BE2C (cell line): ENCODE results near the gene MECP2. TPM values are rescaled to one million over a fixed set of nuclear protein-coding genes. Genes with fewer than 3 reads are reported as not detected.
"Not testable (repeated sequence)": the region's sequence is repeated elsewhere in the genome, so short reads cannot be mapped to it uniquely, and the experiment has no call there.

ENCODE experiments used
- DNase-seq: peaks from one replicate; pipeline ENCODE4 v3.0.0-alpha.2; 2020
- H3K27me3 ChIP-seq: fragments of 250-450 bp; sonication (Bioruptor Pico); 2 replicates; pipeline ENCODE4 v1.5.1; 2020; ENCODE audit warnings: mild to moderate bottlenecking
- H3K36me3 ChIP-seq: fragments of 250-450 bp; sonication (Bioruptor Pico); 2 replicates; pipeline ENCODE4 v1.5.1; 2020; ENCODE audit warnings: mild to moderate bottlenecking
- H3K4me1 ChIP-seq: fragments of 250-450 bp; sonication (Bioruptor Pico); 2 replicates; pipeline ENCODE4 v1.5.1; 2020
- H3K4me3 ChIP-seq: 2 replicates; pipeline ENCODE4 v1.5.1; 2011; ENCODE audit warnings: low read depth, low read length
- H3K9me3 ChIP-seq: fragments of 250-450 bp; sonication (Bioruptor Pico); 2 replicates; pipeline ENCODE4 v1.5.1; 2020
- CTCF ChIP-seq: IDR thresholded peaks from 2 replicates; pipeline ENCODE4 v1.5.1; 2012; ENCODE audit warnings: mild to moderate bottlenecking, low read depth, low read length
- polyA plus RNA-seq: library from polyadenylated mRNA; unstranded; fragments of >200 nt; gene quantifications from one replicate; pipeline ENCODE4 v1.2.1, GENCODE V29; 2012; ENCODE audit warnings: low read depth, missing spikeins; ENCODE audit not compliant: insufficient read length, insufficient read depth

The MECP2 gene
- polyA plus RNA-seq, result 46.6 TPM

DNA sequence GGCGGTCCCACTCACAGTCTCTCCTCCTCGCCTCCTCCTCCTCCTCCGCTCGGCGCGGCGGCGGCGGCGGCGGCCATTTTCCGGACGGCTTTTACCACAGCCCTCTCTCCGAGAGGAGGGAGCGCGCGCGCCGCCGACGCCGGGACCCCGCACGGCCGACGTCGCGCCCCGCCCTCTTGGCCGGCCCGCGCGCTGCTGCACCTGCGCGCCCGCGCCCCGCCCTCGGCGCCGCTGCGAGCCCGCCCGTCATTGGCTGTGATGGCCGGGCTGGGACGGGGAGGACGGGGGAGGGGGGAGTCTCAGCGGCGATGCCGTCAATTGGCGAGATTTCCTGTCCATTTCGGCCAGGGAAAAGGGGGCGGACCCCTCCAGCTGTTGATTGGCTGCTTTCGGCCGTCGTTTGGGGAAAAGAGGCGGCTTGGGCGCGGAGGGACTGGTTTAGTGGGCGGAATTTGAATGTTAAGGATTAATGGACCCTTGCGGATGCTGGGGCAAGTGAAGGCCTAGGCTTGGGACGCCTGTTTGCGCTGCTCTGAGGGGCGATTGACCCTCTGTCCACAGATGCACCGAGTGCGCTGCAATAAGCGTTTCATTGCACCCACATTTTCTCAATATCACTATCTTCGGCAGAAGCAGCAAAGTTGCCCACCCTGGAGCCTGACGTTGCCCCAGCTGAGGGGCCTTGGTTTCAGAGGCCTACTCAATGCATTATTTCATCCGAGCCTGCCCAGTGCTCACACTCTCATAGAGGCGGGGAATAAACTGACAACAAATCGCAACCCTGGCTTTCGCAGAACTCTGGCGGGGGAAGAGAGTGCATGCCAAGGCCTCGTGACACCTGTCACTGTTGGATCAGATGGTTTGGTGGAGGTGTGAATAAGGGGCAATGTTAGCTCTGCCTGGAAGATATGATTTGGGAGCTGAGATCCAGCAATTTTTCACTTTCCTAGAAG lies at the start of gene MECP2:
MECP2 (minus strand) TSS at position 129 of the 953 bp plus-strand sequence.
- H3K4me3 ChIP-seq, result peak within 1 kb of the TSS; percentile 68
- TF ChIP-seq CTCF, result no peak
- DNase-seq, result peak; percentile 91
- no peaks in the 10 kb centered on the region for H3K4me1 ChIP-seq
- H3K36me3 ChIP-seq, result no peaks in the 10 kb centered on the region
- H3K27me3 ChIP-seq, result no peaks in the 10 kb centered on the region
- no peaks in the 10 kb centered on the region for H3K9me3 ChIP-seq

DNA sequence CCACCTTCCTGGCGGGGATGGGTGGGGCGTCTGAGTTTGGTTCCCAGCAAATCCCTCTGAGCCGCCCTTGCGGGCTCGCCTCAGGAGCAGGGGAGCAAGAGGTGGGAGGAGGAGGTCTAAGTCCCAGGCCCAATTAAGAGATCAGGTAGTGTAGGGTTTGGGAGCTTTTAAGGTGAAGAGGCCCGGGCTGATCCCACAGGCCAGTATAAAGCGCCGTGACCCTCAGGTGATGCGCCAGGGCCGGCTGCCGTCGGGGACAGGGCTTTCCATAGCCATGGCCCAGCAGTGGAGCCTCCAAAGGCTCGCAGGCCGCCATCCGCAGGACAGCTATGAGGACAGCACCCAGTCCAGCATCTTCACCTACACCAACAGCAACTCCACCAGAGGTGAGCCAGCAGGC lies 46.5 kb upstream of the MECP2 start, which contains the start of gene OPN1LW:
OPN1LW (plus strand) TSS at position 234 of the 400 bp plus-strand sequence; CDS start at position 275, 41 bp downstream.
- not testable (repeated sequence) for H3K36me3 ChIP-seq, DNase-seq, H3K9me3 ChIP-seq, H3K4me3 ChIP-seq, H3K27me3 ChIP-seq, H3K4me1 ChIP-seq

DNA sequence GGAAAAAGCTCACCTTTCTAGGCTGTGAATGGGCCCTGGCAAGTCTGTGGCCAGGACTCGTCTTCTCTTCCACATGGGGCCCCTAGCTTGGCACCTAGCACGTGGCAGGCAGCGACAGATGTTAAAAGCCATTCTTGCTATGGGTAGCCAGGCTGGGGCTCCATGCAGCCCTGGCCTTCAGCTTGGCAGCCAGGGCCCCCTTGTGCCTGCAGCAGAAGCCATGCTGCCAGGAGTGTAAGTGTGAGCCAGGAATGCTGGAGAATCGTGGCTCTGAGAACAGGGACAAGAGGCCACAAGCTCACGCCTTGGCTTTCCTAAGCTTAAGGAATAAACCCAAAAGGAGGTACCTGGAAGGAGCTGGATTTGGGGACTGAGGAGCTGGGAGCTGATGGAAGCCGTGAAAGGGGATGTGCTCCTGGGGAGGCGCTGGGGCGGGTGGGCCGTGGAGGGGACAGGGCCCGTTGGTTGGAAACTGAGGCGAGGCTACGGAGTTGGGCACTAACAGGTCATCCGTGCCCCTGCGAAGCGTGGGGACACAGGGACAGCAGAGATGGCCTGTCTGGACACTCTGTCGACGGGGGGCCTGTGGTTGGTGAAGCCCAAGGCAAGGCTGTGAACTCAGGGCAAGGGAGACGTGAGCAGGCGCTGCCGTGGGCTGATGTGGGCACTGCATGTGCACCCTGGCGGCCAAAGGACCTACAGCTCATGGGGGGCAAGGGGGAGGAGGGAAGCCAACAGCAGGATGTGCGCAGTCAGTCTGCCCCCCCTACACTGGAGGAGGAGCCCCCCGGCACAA lies 45.6 kb upstream of the MECP2 start:
- no peaks in the 10 kb centered on the region for H3K27me3 ChIP-seq
- no peak for TF ChIP-seq CTCF
- H3K9me3 ChIP-seq, result no peaks in the 10 kb centered on the region
- no peak overlapping the region for H3K4me3 ChIP-seq
- DNase-seq, result no peak
- H3K36me3 ChIP-seq, result no peaks in the 10 kb centered on the region
- H3K4me1 ChIP-seq, result no peaks in the 10 kb centered on the region

DNA sequence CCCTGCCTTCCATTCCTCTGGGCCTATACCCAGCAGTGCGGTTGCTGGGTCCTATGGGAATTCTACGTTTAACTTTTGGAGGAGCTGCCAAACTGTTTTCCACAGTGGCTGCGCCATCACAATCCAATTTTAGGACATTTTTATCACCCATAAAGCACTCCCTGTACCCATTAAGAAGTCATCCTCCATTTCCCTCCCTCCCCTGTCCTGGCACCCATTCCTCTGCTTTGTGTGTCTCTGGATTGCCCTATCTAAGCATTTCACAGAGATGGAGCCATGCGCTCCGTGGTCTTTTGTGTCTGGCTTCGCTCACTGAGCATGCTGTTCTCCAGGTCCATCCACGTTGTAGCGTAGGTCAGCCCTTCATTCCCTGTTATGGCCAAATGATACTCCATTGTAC lies 44.9 kb upstream of the MECP2 start:
- no peaks in the 10 kb centered on the region for H3K4me1 ChIP-seq
- H3K9me3 ChIP-seq, result no peaks in the 10 kb centered on the region
- H3K4me3 ChIP-seq, result no peak overlapping the region
- DNase-seq, result no peak
- H3K27me3 ChIP-seq, result no peaks in the 10 kb centered on the region
- no peak for TF ChIP-seq CTCF
- no peaks in the 10 kb centered on the region for H3K36me3 ChIP-seq

DNA sequence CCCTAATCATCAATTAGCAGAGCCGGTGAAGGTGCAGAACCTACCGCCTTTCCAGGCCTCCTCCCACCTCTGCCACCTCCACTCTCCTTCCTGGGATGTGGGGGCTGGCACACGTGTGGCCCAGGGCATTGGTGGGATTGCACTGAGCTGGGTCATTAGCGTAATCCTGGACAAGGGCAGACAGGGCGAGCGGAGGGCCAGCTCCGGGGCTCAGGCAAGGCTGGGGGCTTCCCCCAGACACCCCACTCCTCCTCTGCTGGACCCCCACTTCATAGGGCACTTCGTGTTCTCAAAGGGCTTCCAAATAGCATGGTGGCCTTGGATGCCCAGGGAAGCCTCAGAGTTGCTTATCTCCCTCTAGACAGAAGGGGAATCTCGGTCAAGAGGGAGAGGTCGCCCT lies 43.2 kb upstream of the MECP2 start:
- Histone ChIP-seq H3K4me3 (no peak overlapping the region), H3K27me3 (no peaks in the 10 kb centered on the region), H3K4me1 (no peaks in the 10 kb centered on the region), H3K9me3 (no peaks in the 10 kb centered on the region), H3K36me3 (no peaks in the 10 kb centered on the region)
- DNase-seq, result no peak
- no peak for TF ChIP-seq CTCF

DNA sequence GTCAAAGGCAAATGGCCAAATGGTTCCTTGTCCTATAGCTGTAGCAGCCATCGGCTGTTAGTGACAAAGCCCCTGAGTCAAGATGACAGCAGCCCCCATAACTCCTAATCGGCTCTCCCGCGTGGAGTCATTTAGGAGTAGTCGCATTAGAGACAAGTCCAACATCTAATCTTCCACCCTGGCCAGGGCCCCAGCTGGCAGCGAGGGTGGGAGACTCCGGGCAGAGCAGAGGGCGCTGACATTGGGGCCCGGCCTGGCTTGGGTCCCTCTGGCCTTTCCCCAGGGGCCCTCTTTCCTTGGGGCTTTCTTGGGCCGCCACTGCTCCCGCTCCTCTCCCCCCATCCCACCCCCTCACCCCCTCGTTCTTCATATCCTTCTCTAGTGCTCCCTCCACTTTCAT lies 42.7 kb upstream of the MECP2 start:
- no peaks in the 10 kb centered on the region for H3K9me3 ChIP-seq
- DNase-seq, result no peak
- no peak for TF ChIP-seq CTCF
- H3K4me1 ChIP-seq, result no peaks in the 10 kb centered on the region
- H3K36me3 ChIP-seq, result no peaks in the 10 kb centered on the region
- no peaks in the 10 kb centered on the region for H3K27me3 ChIP-seq
- H3K4me3 ChIP-seq, result no peak overlapping the region
